Ovary (tissue), 3 donors: ENCODE data around the gene TYSND1.

ENCODE experiments used
- EP300 ChIP-seq: sonication (generic); formaldehyde crosslinking; IDR thresholded peaks from one replicate; pipeline ENCODE4 v1.6.1; 2017; ENCODE audit warnings: antibody characterized with exemption
- POLR2A ChIP-seq: fragments of 450-650 bp; IDR thresholded peaks from one replicate; pipeline ENCODE4 v1.6.1; 2017; ENCODE audit warnings: antibody characterized with exemption, mild to moderate bottlenecking, moderate library complexity
- TF ChIP-seq, protein P1 (sequence below), 3 donors: fragments of 450-650 bp in 2 of 3; fragments of 200-600 bp in 1 of 3; IDR thresholded peaks; one replicate each; pipeline versions ENCODE4 v1.5.1 to v1.8.0; 2016 to 2022; ENCODE audit warnings: antibody characterized with exemption in 3 of 3, mild to moderate bottlenecking in 1 of 3
- donor health status: DM: no; HTN: no; CAD: no.

GRCh38 chr10:70147259-70147625 is 742 bp upstream of the TYSND1 start:
- TF ChIP-seq, protein P1, sequence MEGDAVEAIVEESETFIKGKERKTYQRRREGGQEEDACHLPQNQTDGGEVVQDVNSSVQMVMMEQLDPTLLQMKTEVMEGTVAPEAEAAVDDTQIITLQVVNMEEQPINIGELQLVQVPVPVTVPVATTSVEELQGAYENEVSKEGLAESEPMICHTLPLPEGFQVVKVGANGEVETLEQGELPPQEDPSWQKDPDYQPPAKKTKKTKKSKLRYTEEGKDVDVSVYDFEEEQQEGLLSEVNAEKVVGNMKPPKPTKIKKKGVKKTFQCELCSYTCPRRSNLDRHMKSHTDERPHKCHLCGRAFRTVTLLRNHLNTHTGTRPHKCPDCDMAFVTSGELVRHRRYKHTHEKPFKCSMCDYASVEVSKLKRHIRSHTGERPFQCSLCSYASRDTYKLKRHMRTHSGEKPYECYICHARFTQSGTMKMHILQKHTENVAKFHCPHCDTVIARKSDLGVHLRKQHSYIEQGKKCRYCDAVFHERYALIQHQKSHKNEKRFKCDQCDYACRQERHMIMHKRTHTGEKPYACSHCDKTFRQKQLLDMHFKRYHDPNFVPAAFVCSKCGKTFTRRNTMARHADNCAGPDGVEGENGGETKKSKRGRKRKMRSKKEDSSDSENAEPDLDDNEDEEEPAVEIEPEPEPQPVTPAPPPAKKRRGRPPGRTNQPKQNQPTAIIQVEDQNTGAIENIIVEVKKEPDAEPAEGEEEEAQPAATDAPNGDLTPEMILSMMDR (IDR thresholded peaks at IDR 0.05): no peak
- no peak for TF ChIP-seq EP300
- no peak for TF ChIP-seq POLR2A
